ENCODE results near the gene EEF1AKMT2. TPM values are rescaled to one million over a fixed set of nuclear protein-coding genes. Genes with fewer than 3 reads are reported as not detected.
"Not testable (repeated sequence)": the region's sequence is repeated elsewhere in the genome, so short reads cannot be mapped to it uniquely, and the experiment has no call there.

Gene EEF1AKMT2
- total and polyA plus RNA-seq, 3 experiments from 2014 or later = 18.2 to 21.1 (median 18.6) TPM

- POLR2A ChIA-PET = no interaction called here
Observed at GRCh38 chr10:124755581-124755980, 36.1 kb downstream of the EEF1AKMT2 start.

GRCh38 chr10:124754227-124754626, 37.5 kb downstream of the EEF1AKMT2 start:
- CTCF ChIA-PET = interaction anchor here (0.8 kb wide), 1 partner anchor 12 kb away, joined by 3 read pairs; no protein-coding TSS in a partner anchor
- H3K4me1 ChIP-seq (ENCODE audit: insufficient read depth, low read length) = no peaks in the 10 kb centered on the region
- no peaks in the 10 kb centered on the region for H3K27me3 ChIP-seq (ENCODE audit: insufficient read depth, low read length, poor library complexity, severe bottlenecking)
- Mint-ChIP-seq H3K9me3 (no peaks in the 10 kb centered on the region), H3K4me1 (peaks cover 2 to 7% (median 4%) of the 10 kb centered on the region in 3 donors), H3K27me3 (no peaks in the 10 kb centered on the region), H3K27ac (peak overlapping the region in 3 of 8 donors; percentile 4 to 14 (median 7)), H3K4me3 (no peak overlapping the region), H3K36me3 (peaks cover 6 to 40% (median 11%) of the 10 kb centered on the region in 3 donors)
- H3K9me3 ChIP-seq (ENCODE audit: low read length) = no peaks in the 10 kb centered on the region
- no peak for DNase-seq
- POLR2A ChIA-PET = no interaction called here
- H3K36me3 ChIP-seq (ENCODE audit: insufficient read depth, low read length) = no peaks in the 10 kb centered on the region
- H3K4me3 ChIP-seq (ENCODE audit: low read length) = no peak overlapping the region
- H3K27ac ChIP-seq (ENCODE audit: low read depth, low read length) = no peak overlapping the region

More at GRCh38 chr10:124755581-124755980, 36.1 kb downstream of the EEF1AKMT2 start:
- no peaks in the 10 kb centered on the region for H3K9me3 Mint-ChIP-seq
- no peak overlapping the region for H3K4me3 ChIP-seq (ENCODE audit: low read length)
- H3K4me1 ChIP-seq (ENCODE audit: insufficient read depth, low read length) = no peaks in the 10 kb centered on the region
- H3K27ac ChIP-seq (ENCODE audit: low read depth, low read length) = no peak overlapping the region
- no peaks in the 10 kb centered on the region for H3K27me3 Mint-ChIP-seq
- H3K27me3 ChIP-seq (ENCODE audit: insufficient read depth, low read length, poor library complexity, severe bottlenecking) = no peaks in the 10 kb centered on the region
- no peaks in the 10 kb centered on the region for H3K9me3 ChIP-seq (ENCODE audit: low read length)
- CTCF ChIA-PET = interaction anchor here (1.8 to 2.1 kb wide), 2 partner anchors 10 to 216 kb away, joined by 4 to 15 read pairs; no protein-coding TSS in a partner anchor
- no peak overlapping the region for H3K27ac Mint-ChIP-seq
- peaks cover 9 to 51% (median 13%) of the 10 kb centered on the region in 3 donors for H3K36me3 Mint-ChIP-seq
- no peak for DNase-seq
- peaks cover 0 to 4% (median 1%) of the 10 kb centered on the region in 3 donors for H3K4me1 Mint-ChIP-seq
- no peak overlapping the region for H3K4me3 Mint-ChIP-seq
- H3K36me3 ChIP-seq (ENCODE audit: insufficient read depth, low read length) = no peaks in the 10 kb centered on the region

GRCh38 chr10:124748953-124749645, 42.6 kb downstream of the EEF1AKMT2 start:
- POLR2A ChIA-PET = no interaction called here
- no peaks in the 10 kb centered on the region for H3K27me3 Mint-ChIP-seq
- Histone ChIP-seq H3K9me3 (ENCODE audit: low read length) (no peaks in the 10 kb centered on the region), H3K36me3 (ENCODE audit: insufficient read depth, low read length) (no peaks in the 10 kb centered on the region), H3K27ac (ENCODE audit: low read depth, low read length) (no peak overlapping the region), H3K4me1 (ENCODE audit: insufficient read depth, low read length) (peaks cover 11% of the 10 kb centered on the region), H3K4me3 (ENCODE audit: low read length) (no peak overlapping the region), H3K27me3 (ENCODE audit: insufficient read depth, low read length, poor library complexity, severe bottlenecking) (no peaks in the 10 kb centered on the region)
- H3K4me1 Mint-ChIP-seq = peaks cover 15 to 22% (median 21%) of the 10 kb centered on the region in 3 donors
- no peaks in the 10 kb centered on the region for H3K9me3 Mint-ChIP-seq
- peaks cover 0 to 15% (median 0%) of the 10 kb centered on the region in 3 donors for H3K36me3 Mint-ChIP-seq
- peak overlapping the region in 1 of 7 donors; percentile 2 for H3K4me3 Mint-ChIP-seq
- no peak for DNase-seq
- H3K27ac Mint-ChIP-seq = peak overlapping the region in 6 of 8 donors; percentile 17 to 78 (median 62)
- CTCF ChIA-PET = interaction anchor here (1.2 to 8.9 kb wide), 3 partner anchors 23 to 218 kb away, joined by 4 to 154 read pairs (median 60); no protein-coding TSS in a partner anchor

- peak overlapping the region in 4 of 8 donors; percentile 18 to 88 (median 46) for H3K27ac Mint-ChIP-seq
Observed at GRCh38 chr10:124748166-124748565, 43.5 kb downstream of the EEF1AKMT2 start.

GRCh38 chr10:124747745-124748144, 43.9 kb downstream of the EEF1AKMT2 start:
- DNase-seq = no peak
- Histone ChIP-seq H3K27me3 (ENCODE audit: insufficient read depth, low read length, poor library complexity, severe bottlenecking) (no peaks in the 10 kb centered on the region), H3K27ac (ENCODE audit: low read depth, low read length) (no peak overlapping the region), H3K36me3 (ENCODE audit: insufficient read depth, low read length) (no peaks in the 10 kb centered on the region), H3K9me3 (ENCODE audit: low read length) (no peaks in the 10 kb centered on the region), H3K4me1 (ENCODE audit: insufficient read depth, low read length) (peaks cover 11% of the 10 kb centered on the region), H3K4me3 (ENCODE audit: low read length) (no peak overlapping the region)
- CTCF ChIA-PET = interaction anchor here (0.6 to 8.9 kb wide), 5 partner anchors 28 to 216 kb away, joined by 3 to 154 read pairs (median 5); no protein-coding TSS in a partner anchor
- Mint-ChIP-seq H3K27ac (peak overlapping the region in 2 of 8 donors; percentile 35 to 57), H3K27me3 (peaks cover 0 to 1% of the 10 kb centered on the region in 2 donors), H3K36me3 (peaks cover 0 to 19% (median 0%) of the 10 kb centered on the region in 3 donors), H3K4me1 (peaks cover 16 to 23% (median 22%) of the 10 kb centered on the region in 3 donors), H3K4me3 (peak overlapping the region in 1 of 7 donors; percentile 40), H3K9me3 (no peaks in the 10 kb centered on the region)
- POLR2A ChIA-PET = no interaction called here

More at GRCh38 chr10:124748166-124748565, 43.5 kb downstream of the EEF1AKMT2 start:
- no peaks in the 10 kb centered on the region for H3K9me3 ChIP-seq (ENCODE audit: low read length)
- ChIA-PET POLR2A (no interaction called here), CTCF (interaction anchor here (1.2 to 8.9 kb wide), 4 partner anchors 24 to 217 kb away, joined by 4 to 154 read pairs (median 32); no protein-coding TSS in a partner anchor)
- DNase-seq = no peak
- Mint-ChIP-seq H3K4me3 (peak overlapping the region in 1 of 7 donors; percentile 40), H3K4me1 (peaks cover 15 to 22% (median 21%) of the 10 kb centered on the region in 3 donors), H3K36me3 (peaks cover 0 to 16% (median 0%) of the 10 kb centered on the region in 3 donors), H3K9me3 (no peaks in the 10 kb centered on the region), H3K27me3 (peaks cover 0 to 1% of the 10 kb centered on the region in 2 donors)
- H3K27ac ChIP-seq (ENCODE audit: low read depth, low read length) = no peak overlapping the region
- peaks cover 11% of the 10 kb centered on the region for H3K4me1 ChIP-seq (ENCODE audit: insufficient read depth, low read length)
- H3K4me3 ChIP-seq (ENCODE audit: low read length) = no peak overlapping the region
- no peaks in the 10 kb centered on the region for H3K36me3 ChIP-seq (ENCODE audit: insufficient read depth, low read length)
- H3K27me3 ChIP-seq (ENCODE audit: insufficient read depth, low read length, poor library complexity, severe bottlenecking) = no peaks in the 10 kb centered on the region

GRCh38 chr10:124746992-124747391, 44.7 kb downstream of the EEF1AKMT2 start:
- Histone ChIP-seq H3K27ac (ENCODE audit: low read depth, low read length) (no peak overlapping the region), H3K36me3 (ENCODE audit: insufficient read depth, low read length) (no peaks in the 10 kb centered on the region), H3K4me1 (ENCODE audit: insufficient read depth, low read length) (peaks cover 16% of the 10 kb centered on the region), H3K27me3 (ENCODE audit: insufficient read depth, low read length, poor library complexity, severe bottlenecking) (no peaks in the 10 kb centered on the region), H3K4me3 (ENCODE audit: low read length) (no peak overlapping the region), H3K9me3 (ENCODE audit: low read length) (no peaks in the 10 kb centered on the region)
- ChIA-PET POLR2A (no interaction called here), CTCF (interaction anchor here (1.0 to 8.9 kb wide), 9 partner anchors 9 to 221 kb away, joined by 3 to 154 read pairs (median 5); no protein-coding TSS in a partner anchor)
- no peak for DNase-seq
- Mint-ChIP-seq H3K4me3 (no peak overlapping the region), H3K27ac (no peak overlapping the region), H3K9me3 (no peaks in the 10 kb centered on the region), H3K36me3 (peaks cover 0 to 23% (median 0%) of the 10 kb centered on the region in 3 donors), H3K27me3 (peaks cover 0 to 1% of the 10 kb centered on the region in 2 donors), H3K4me1 (peaks cover 23 to 31% (median 29%) of the 10 kb centered on the region in 3 donors)

GRCh38 chr10:124746447-124746846, 45.2 kb downstream of the EEF1AKMT2 start:
- peak overlapping the region in 1 of 8 donors; percentile 90 for H3K27ac Mint-ChIP-seq
- H3K36me3 Mint-ChIP-seq = peaks cover 0 to 20% (median 0%) of the 10 kb centered on the region in 3 donors
- H3K9me3 ChIP-seq (ENCODE audit: low read length); H3K4me3 ChIP-seq (ENCODE audit: low read length); H3K27me3 Mint-ChIP-seq; H3K9me3 Mint-ChIP-seq; H3K27ac ChIP-seq (ENCODE audit: low read depth, low read length); DNase-seq; H3K36me3 ChIP-seq (ENCODE audit: insufficient read depth, low read length); H3K27me3 ChIP-seq (ENCODE audit: insufficient read depth, low read length, poor library complexity, severe bottlenecking): not testable (repeated sequence)
- H3K4me3 Mint-ChIP-seq = peak overlapping the region in 1 of 7 donors; percentile 93
- H3K4me1 Mint-ChIP-seq = peaks cover 27 to 36% (median 34%) of the 10 kb centered on the region in 3 donors
- POLR2A ChIA-PET = interaction anchor here (1.1 kb wide), 1 partner anchor 216 kb away, joined by 3 read pairs; no protein-coding TSS in a partner anchor
- CTCF ChIA-PET = interaction anchor here (0.8 to 8.9 kb wide), 16 partner anchors 9 to 752 kb away, joined by 3 to 154 read pairs (median 4); no protein-coding TSS in a partner anchor
- peaks cover 22% of the 10 kb centered on the region for H3K4me1 ChIP-seq (ENCODE audit: insufficient read depth, low read length)

Data from CD8-positive, alpha-beta memory T cell (primary cell).